ENCODE results near the gene PCDHGA4.

DNA sequence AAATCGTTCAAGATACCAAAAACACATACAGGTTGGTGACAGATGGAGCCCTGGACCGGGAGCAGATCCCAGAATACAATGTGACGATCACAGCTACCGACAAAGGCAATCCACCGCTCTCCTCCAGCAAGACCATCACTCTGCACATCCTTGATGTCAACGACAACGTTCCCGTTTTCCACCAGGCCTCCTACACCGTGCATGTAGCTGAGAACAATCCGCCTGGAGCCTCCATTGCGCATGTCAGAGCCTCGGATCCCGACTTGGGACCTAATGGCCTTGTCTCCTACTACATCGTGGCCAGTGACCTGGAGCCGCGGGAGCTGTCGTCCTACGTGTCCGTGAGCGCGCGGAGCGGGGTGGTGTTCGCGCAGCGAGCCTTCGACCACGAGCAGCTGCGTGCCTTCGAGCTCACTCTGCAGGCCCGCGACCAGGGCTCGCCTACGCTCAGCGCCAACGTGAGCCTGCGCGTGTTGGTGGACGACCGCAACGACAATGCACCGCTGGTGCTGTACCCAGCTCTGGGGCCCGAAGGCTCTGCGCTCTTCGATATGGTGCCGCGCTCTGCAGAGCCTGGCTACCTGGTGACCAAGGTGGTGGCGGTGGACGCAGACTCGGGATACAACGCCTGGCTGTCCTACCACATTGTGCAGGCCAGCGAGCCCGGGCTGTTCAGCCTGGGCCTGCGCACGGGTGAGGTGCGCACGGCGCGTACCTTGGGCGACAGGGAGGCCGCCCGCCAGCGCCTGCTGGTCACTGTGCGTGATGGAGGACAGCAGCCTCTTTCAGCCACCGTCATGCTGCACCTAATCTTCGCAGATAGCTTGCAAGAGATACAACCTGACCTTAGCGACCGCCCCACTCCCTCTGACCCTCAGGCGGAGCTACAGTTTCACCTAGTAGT, 17.0 kb downstream of the PCDHGA4 start:
- TF ChIP-seq EZH2 (IDR thresholded peaks at IDR 0.05) (no peak), POLR2AphosphoS5 (IDR thresholded peaks at IDR 0.05; ENCODE audit: borderline replicate concordance, low read depth, low read length) (no peak), FOXP2 (optimal IDR thresholded peaks at IDR 0.05; ENCODE audit: control extremely low read depth, extremely low read length, insufficient read depth) (no peak)

Measured in SK-N-MC (cell line).